HEK293 (cell line): Measurements from ENCODE around the gene HPS4.

Experiments used
- CTCF ChIP-seq: fragments of 450-650 bp; formaldehyde crosslinking; IDR thresholded peaks from 2 replicates; pipeline ENCODE4 v1.5.1; 2016; ENCODE audit warnings: missing biosample characterization, missing genetic modification characterization
- GFI1B ChIP-seq: fragments of 450-650 bp; formaldehyde crosslinking; IDR thresholded peaks from 2 replicates; pipeline ENCODE4 v1.5.1; 2016; ENCODE audit warnings: missing biosample characterization, missing genetic modification characterization
- KLF9 ChIP-seq: fragments of 450-650 bp; formaldehyde crosslinking; IDR thresholded peaks from 2 replicates; pipeline ENCODE4 v1.5.1; 2016; ENCODE audit warnings: missing biosample characterization, missing genetic modification characterization, low read depth
- MEIS1 ChIP-seq: sonication (generic); formaldehyde crosslinking; IDR thresholded peaks from 2 replicates; pipeline ENCODE4 v1.8.1; 2022; ENCODE audit warnings: missing genetic modification reagents, mild to moderate bottlenecking, borderline replicate concordance
- ZNF121 ChIP-seq: fragments of 450-650 bp; formaldehyde crosslinking; IDR thresholded peaks from 2 replicates; pipeline ENCODE4 v1.5.1; 2016; ENCODE audit warnings: missing biosample characterization, missing genetic modification characterization
- ZNF133 ChIP-seq: fragments of 450-650 bp; formaldehyde crosslinking; IDR thresholded peaks from 2 replicates; pipeline ENCODE4 v1.5.1; 2016; ENCODE audit warnings: missing biosample characterization, missing genetic modification characterization
- ZNF747 ChIP-seq: fragments of 450-650 bp; formaldehyde crosslinking; IDR thresholded peaks from 2 replicates; pipeline ENCODE4 v1.5.1; 2016; ENCODE audit warnings: missing biosample characterization, missing genetic modification characterization
- ZNF776 ChIP-seq: fragments of 450-650 bp; formaldehyde crosslinking; IDR thresholded peaks from 2 replicates; pipeline ENCODE4 v1.5.0; 2017; ENCODE audit warnings: missing biosample characterization, missing genetic modification characterization, borderline replicate concordance
- ZNF837 ChIP-seq: fragments of 450-650 bp; formaldehyde crosslinking; IDR thresholded peaks from 2 replicates; pipeline ENCODE4 v1.5.1; 2016; ENCODE audit warnings: missing biosample characterization, missing genetic modification characterization
- TF ChIP-seq, protein P1 (sequence below): fragments of 450-650 bp; formaldehyde crosslinking; IDR thresholded peaks from 2 replicates; pipeline ENCODE4 v1.5.1; 2016; ENCODE audit warnings: missing biosample characterization, missing genetic modification characterization
- TF ChIP-seq, protein P2 (sequence below): fragments of 450-650 bp; formaldehyde crosslinking; optimal IDR thresholded peaks from 2 replicates; pipeline ENCODE3; 2016; ENCODE audit warnings: missing biosample characterization, mild to moderate bottlenecking, missing genetic modification characterization
- TF ChIP-seq, protein P3 (sequence below): fragments of 450-650 bp; formaldehyde crosslinking; IDR thresholded peaks from 2 replicates; pipeline ENCODE4 v1.5.1; 2016; ENCODE audit warnings: missing biosample characterization, missing genetic modification characterization

GRCh38 chr22:26431261-26431995 lies 52.2 kb downstream of the HPS4 start:
- no peak for TF ChIP-seq KLF9 (tag by site-specific recombination)
- TF ChIP-seq MEIS1 (CRISPR knock-in tag): no peak
- TF ChIP-seq CTCF (tag by site-specific recombination): no peak
- TF ChIP-seq GFI1B: no peak
- no peak for TF ChIP-seq ZNF747 (tag by site-specific recombination)
- no peak for TF ChIP-seq ZNF837 (tag by site-specific recombination)
- TF ChIP-seq, protein P1, sequence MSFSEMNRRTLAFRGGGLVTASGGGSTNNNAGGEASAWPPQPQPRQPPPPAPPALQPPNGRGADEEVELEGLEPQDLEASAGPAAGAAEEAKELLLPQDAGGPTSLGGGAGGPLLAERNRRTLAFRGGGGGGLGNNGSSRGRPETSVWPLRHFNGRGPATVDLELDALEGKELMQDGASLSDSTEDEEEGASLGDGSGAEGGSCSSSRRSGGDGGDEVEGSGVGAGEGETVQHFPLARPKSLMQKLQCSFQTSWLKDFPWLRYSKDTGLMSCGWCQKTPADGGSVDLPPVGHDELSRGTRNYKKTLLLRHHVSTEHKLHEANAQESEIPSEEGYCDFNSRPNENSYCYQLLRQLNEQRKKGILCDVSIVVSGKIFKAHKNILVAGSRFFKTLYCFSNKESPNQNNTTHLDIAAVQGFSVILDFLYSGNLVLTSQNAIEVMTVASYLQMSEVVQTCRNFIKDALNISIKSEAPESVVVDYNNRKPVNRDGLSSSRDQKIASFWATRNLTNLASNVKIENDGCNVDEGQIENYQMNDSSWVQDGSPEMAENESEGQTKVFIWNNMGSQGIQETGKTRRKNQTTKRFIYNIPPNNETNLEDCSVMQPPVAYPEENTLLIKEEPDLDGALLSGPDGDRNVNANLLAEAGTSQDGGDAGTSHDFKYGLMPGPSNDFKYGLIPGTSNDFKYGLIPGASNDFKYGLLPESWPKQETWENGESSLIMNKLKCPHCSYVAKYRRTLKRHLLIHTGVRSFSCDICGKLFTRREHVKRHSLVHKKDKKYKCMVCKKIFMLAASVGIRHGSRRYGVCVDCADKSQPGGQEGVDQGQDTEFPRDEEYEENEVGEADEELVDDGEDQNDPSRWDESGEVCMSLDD (tag by site-specific recombination): no peak
- no peak for TF ChIP-seq ZNF121 (tag by site-specific recombination)
- TF ChIP-seq ZNF776 (tag by site-specific recombination): no peak
- TF ChIP-seq, protein P2, sequence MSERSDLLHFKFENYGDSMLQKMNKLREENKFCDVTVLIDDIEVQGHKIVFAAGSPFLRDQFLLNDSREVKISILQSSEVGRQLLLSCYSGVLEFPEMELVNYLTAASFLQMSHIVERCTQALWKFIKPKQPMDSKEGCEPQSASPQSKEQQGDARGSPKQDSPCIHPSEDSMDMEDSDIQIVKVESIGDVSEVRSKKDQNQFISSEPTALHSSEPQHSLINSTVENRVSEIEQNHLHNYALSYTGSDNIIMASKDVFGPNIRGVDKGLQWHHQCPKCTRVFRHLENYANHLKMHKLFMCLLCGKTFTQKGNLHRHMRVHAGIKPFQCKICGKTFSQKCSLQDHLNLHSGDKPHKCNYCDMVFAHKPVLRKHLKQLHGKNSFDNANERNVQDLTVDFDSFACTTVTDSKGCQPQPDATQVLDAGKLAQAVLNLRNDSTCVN (tag by site-specific recombination): no peak
- TF ChIP-seq, protein P3, sequence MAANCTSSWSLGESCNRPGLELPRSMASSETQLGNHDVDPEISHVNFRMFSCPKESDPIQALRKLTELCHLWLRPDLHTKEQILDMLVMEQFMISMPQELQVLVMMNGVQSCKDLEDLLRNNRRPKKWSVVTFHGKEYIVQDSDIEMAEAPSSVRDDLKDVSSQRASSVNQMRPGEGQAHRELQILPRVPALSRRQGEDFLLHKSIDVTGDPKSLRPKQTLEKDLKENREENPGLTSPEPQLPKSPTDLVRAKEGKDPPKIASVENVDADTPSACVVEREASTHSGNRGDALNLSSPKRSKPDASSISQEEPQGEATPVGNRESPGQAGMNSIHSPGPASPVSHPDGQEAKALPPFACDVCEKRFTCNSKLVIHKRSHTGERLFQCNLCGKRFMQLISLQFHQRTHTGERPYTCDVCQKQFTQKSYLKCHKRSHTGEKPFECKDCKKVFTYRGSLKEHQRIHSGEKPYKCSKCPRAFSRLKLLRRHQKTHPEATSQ (tag by site-specific recombination): no peak
- no peak for TF ChIP-seq ZNF133 (tag by site-specific recombination)
